Epithelial cell of esophagus (primary cell): ENCODE results near the gene MLPH.

Experiments used
- DNase-seq: peaks from one replicate; pipeline ENCODE4 v3.0.0; 2010; ENCODE audit warnings: low read depth
- H3K4me3 ChIP-seq: 2 replicates; pipeline ENCODE4 v1.5.1; 2011; ENCODE audit warnings: mild to moderate bottlenecking, low read length, control low read depth
- CTCF ChIP-seq: IDR thresholded peaks from 2 replicates; pipeline ENCODE4 v1.5.1; 2011; ENCODE audit warnings: low read depth, mild to moderate bottlenecking, low read length, control low read depth, inconsistent platforms; ENCODE audit not compliant: insufficient read depth; ENCODE audit errors: missing control alignments

Gene MLPH

DNA sequence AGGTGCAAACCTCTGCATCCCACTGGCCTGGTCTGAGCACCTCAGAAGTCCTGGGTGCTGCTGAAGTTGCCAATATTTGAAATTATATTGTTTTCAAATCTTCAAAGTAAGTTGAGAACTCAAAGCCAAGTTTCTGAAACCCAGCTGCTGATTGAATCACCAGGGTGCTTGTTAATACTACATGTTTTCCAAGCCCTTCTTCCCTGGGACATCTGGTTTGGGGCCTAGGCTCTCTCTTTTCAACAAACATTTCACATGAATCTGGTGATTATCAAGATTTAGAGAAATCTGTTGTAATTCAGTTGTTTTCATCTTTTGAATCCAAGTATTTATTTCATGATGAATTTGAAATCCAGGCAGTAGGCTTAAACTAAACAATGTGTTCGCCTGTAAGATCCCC is 24.4 kb downstream of the MLPH start:
- no peak for DNase-seq

GRCh38 chr2:237511885-237512405 is 24.9 kb downstream of the MLPH start:
- TF ChIP-seq CTCF: no peak
- no peak overlapping the region for H3K4me3 ChIP-seq

More for the DNA sequence above, 24.4 kb downstream of the MLPH start:
- H3K4me3 ChIP-seq: no peak overlapping the region
- no peak for TF ChIP-seq CTCF

DNA sequence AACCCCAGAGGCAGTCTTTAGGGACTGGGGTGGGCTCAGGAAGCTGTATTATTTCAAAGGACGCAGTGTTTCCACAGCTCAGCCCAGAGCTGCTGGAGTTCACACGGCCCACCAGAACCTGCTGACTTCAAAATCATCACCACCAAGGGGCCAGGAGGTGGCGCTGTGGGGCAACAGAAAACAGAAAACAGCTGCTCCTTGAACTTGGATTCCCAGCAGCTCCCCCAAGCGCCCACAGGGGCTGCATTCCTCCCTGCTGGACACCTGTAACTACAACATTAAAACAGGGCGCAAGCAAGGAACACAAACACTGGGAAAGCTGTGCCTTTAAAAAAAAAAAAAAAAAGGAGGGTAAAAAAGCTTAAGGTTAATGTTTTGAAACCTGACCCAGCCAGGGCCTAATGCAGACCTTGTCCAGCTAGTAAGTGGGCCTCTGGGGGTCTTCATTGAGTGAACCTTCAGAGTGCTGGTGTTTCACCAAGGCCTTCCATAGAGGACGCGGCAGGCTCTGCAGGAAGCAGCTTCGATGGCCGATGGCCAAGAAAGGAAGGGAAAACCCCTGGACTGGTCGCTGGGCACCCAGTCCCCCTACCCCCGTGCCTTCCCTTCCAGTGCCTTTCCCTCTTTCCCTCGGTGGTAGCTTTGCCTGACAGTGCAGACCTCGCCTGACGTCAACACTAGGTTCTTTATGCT is 25.9 kb downstream of the MLPH start:
- DNase-seq: peak; percentile 87
- TF ChIP-seq CTCF: peak; percentile 81
- H3K4me3 ChIP-seq: no peak overlapping the region

More at GRCh38 chr2:237511885-237512405, 24.9 kb downstream of the MLPH start:
- no peak for DNase-seq

GRCh38 chr2:237513693-237514092 is 26.6 kb downstream of the MLPH start:
- TF ChIP-seq CTCF: no peak
- no peak for DNase-seq
- H3K4me3 ChIP-seq: no peak overlapping the region

- DNase-seq: no peak
- no peak for TF ChIP-seq CTCF
- H3K4me3 ChIP-seq: no peak overlapping the region
These were observed 27.6 kb downstream of the MLPH start for GRCh38 chr2:237514474-237515130.

- no peak overlapping the region for H3K4me3 ChIP-seq
- DNase-seq: no peak
- no peak for TF ChIP-seq CTCF
These were observed 28.1 kb downstream of the MLPH start for GRCh38 chr2:237515166-237515565.
